A549 treated with CpdA at 1 μM for 4 hours (cell line): ENCODE measurements around the gene TRIM7. TPM values are rescaled to one million over a fixed set of nuclear protein-coding genes. Genes with fewer than 3 reads are reported as not detected.

ENCODE experiments used
- total RNA-seq: library from RNA; stranded (reverse); fragments of 200-300 nt; extraction: Qiagen RNA extraction; gene quantifications from 5 replicates; pipeline ENCODE4 v1.2.3, GENCODE V29; 2022; ENCODE audit warnings: low read depth

The TRIM7 gene
- total RNA-seq: 27.2 to 44.1 TPM (median 42.4 TPM) in 5 replicates

DNA sequence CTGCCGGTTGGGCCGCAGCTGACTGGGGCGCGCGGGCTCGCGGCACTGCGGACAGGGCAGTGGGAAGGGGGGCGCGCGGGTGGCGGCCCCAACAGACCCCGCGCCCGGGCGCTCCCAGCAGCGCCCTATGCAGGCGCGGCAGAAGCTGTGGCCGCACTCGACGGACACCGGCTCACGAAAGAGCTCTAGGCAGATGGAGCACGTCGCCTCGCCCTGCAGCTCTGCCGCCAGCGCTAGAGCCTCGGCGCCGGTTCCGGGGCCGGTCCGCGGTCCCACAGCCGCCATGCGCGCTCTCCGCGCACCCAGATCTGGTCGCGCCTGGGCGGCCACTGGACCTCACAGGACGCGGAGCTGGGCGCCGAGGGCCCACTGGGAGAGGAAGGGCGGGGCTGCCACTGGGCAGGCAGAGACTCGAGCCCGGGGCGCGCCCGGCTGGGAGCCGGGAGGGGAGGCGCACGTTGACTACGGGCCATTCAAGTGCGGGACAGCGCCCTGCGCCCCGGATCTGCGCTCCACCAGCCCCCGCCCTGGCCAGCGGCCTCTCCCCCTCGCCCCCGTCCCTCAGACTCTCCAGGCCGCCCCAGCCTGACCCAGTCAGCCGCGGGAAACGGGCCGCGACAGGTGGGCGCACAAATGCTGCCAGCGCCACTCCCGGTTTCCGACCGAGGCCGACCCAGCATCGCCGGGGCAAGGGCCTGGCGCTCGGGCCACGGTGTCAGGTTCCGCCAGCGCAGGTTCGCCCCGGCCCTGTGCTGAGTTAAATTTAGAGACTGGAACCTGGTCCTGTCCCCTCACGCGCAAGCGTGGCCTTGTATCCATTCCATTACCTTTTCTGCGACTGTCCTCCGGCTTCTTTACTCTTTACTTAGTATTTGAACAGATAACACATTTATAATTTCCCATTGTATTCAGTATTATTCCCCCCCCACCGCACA is at the start of gene TRIM7:
Gene TRIM7, minus strand, starts transcription at position 371 of the 935 bp plus-strand sequence. Its CDS starts 86 bp downstream, at position 285.

DNA sequence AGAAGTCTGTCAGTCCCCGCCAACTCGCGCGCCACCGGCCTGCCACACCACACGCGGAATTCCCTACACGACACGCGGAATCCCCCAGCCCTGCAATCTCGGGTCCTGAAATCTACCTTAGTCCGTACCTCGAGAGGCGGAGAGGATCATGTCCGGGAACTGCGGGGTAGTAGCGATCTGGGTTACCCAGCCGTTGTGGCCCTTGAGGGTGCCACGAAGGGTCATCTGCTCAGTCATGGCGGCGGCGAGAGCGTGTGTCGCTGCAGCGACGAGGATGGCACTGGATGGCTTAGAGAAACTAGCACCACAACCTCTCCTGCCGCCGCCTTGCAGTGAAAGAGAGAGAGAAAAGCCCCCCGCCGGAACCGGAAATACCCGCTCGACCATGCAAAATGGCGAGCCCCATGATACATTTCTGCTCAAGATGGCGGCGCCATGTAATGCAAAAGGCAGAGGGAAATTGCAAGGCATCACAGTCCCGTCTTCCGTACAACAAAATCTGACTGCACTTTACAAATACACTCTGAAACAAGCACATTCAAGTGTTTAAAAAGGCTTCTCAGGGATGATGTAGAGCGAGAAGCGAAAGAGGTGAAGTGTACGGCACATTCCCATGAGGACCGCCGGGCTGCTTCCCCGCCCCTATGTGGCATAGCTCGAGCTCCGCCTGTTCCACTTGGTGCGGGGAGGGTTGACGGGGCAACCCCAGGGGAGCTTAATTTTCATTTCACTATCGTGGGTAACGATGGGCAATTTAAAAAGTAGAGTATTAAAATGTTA is 38.8 kb upstream of the TRIM7 start, which contains the start of gene RACK1:
Gene RACK1, minus strand, starts transcription at position 343 of the 780 bp plus-strand sequence. Its CDS starts 106 bp downstream, at position 237.

DNA sequence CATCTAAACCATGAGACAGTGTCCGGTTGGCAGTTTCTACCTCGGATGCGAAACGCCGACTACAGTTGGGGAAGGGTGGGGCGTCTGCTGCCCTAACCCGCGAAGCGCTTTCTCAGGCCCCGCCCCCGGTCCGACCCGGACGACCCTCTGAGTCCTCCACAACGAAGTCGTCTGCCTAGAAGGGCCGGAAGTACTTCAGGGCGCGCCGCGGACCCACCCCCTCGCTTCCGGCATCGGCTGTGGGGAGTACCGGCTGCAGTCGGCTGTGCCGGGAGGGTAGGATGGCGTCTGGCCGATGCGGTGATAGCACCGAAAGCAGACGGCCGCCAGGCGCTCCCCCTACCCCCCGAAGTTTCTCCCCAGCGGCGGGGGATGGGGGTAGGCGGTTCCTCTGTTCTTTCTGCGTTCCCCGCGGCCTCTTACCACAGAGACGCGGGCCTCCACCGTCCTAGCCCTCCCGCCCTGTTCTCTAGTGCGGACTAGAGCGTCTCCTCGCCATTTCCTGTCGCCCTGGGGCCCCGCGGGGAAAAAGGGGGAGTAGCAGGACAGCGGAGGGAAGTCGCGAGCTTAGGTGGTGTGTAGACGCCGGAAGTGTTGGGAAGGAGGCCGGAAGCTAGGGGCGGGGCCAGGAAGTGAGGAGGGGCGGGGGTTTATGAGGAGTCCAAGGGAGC is 18.2 kb upstream of the TRIM7 start, which contains the start of gene TRIM41:
Gene TRIM41, plus strand, starts transcription at position 224 of the 671 bp plus-strand sequence. CDS start 719 bp downstream, outside the sequence.

DNA sequence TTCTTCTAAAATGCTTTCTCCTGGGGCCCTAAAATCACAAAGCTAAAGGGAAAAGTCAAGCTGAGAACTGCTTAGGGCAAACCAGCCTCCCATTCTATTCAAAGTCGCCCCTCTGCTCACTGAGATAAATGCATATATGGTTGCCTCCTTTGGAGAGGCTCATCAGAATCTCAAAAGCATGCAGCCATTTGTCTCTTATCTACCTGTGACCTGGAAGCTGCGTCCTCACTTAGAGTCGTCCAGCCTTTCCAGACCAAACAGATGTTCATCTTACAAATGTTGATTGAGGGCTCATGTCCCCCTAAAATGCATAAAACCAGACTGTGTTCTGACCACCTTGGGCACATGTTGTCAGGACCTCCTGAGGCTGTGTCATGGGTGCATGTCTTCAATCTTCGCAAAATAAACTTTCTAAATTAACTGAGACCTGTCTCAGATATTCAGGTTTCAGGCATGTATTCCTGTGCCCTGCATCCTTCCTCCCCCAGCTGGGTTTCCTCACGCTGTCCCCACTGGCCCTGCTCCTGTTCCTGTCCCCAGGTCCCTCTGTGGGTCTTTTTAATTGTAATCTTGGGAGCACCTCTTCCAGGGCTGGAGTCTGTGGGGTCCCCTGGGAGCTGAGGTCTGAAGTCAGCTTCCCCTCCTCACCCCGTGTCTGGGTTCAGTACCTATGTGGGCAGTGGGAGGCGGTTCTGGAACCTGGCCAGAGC is 57.9 kb downstream of the TRIM7 start, which contains the start of gene OR2V2:
Gene OR2V2, plus strand, starts transcription at position 660 of the 710 bp plus-strand sequence. CDS start 7,357 bp downstream, outside the sequence.

Other genes starting within 250 kb of the TRIM7 start
- gene BTNL3, start 216.3 kb downstream of the TRIM7 start, total RNA-seq: not detected in 5 replicates
- gene BTNL9, start 164.9 kb downstream of the TRIM7 start, total RNA-seq: 0.64 to 1.5 TPM (median 1.1 TPM) in 5 replicates
- not detected in 5 replicates for gene OR2V1, start 74.0 kb downstream of the TRIM7 start, total RNA-seq
- gene OR2V2, start 57.6 kb downstream of the TRIM7 start, total RNA-seq: not detected in 5 replicates
- gene TRIM41, start 18.1 kb upstream of the TRIM7 start, total RNA-seq: 18.4 to 28.7 TPM (median 27.4 TPM) in 5 replicates
- 3,218 to 3,641 TPM (median 3,428 TPM) in 5 replicates for gene RACK1, start 38.7 kb upstream of the TRIM7 start, total RNA-seq
- 6.0 to 8.3 TPM (median 6.6 TPM) in 5 replicates for gene TRIM52, start 55.9 kb upstream of the TRIM7 start, total RNA-seq
- not detected in 5 replicates for gene OR4F3, start 162.1 kb upstream of the TRIM7 start, total RNA-seq